Endothelial cell of umbilical vein (primary cell): ENCODE data around the gene ACOT7. TPM values are rescaled to one million over a fixed set of nuclear protein-coding genes. Genes with fewer than 3 reads are reported as not detected.

ENCODE experiments used
- BruUV-seq: library from RNA; stranded (reverse); fragments of 400-500 nt; replicated peaks from 2 replicates; lab custom pipeline; 2021; lab: Mats Ljungman, UMichigan
- CTCF ChIA-PET: fragments of 300-600, 350-600 bp; sonication (Branson Sonifier 250); formaldehyde crosslinking; loops from one replicate; lab custom pipeline; 2021; ENCODE audit warnings: antibody characterized with exemption, inconsistent platforms; lab: Charles Lee
- POLR2A ChIA-PET: fragments of 300-600, 350-600 bp; sonication (Branson Sonifier 250); formaldehyde crosslinking; loops from one replicate; lab custom pipeline; 2021; ENCODE audit warnings: antibody characterized with exemption, inconsistent platforms; lab: Charles Lee
- DNase-seq: peaks from one replicate; pipeline ENCODE4 v3.0.0-alpha.2; 2011; ENCODE audit warnings: low read depth, low spot score
- FAIRE-seq: peaks from 2 replicates; lab custom pipeline; 2011; peaks lifted over from hg19 to GRCh38; lab: Jason Lieb, UNC
- H2AFZ ChIP-seq: 2 replicates; pipeline ENCODE4 v1.6.0; 2012; ENCODE audit warnings: low read depth, low read length, control low read depth, inconsistent platforms
- H3K27ac ChIP-seq: 2 replicates; pipeline ENCODE4 v1.5.1; 2011; ENCODE audit warnings: low read depth, mild to moderate bottlenecking, control low read depth, low read length, moderate library complexity; ENCODE audit not compliant: insufficient read depth
- H3K27me3 ChIP-seq, 2 experiments: 2 replicates each; pipeline versions ENCODE4 v1.6.0 to v1.6.1; 2011; ENCODE audit warnings: low read length in 2 of 2, mixed read lengths in 1 of 2; ENCODE audit not compliant: control insufficient read depth in 2 of 2, insufficient read depth in 2 of 2
- H3K36me3 ChIP-seq, 2 experiments: 2 replicates in 1 of 2; 3 replicates in 1 of 2; pipeline ENCODE4 v1.5.1; 2011; ENCODE audit warnings: low read length in 2 of 2, mild to moderate bottlenecking in 1 of 2, moderate library complexity in 1 of 2; ENCODE audit not compliant: control insufficient read depth in 2 of 2, insufficient read depth in 2 of 2; ENCODE audit errors: extremely low read depth in 1 of 2
- H3K4me1 ChIP-seq: 3 replicates; pipeline ENCODE4 v1.5.1; 2011; ENCODE audit warnings: mild to moderate bottlenecking, low read length; ENCODE audit not compliant: control insufficient read depth, insufficient read depth; ENCODE audit errors: extremely low read depth
- H3K4me2 ChIP-seq: 2 replicates; pipeline ENCODE4 v1.6.1; 2011; ENCODE audit warnings: low read length, control low read depth, mixed read lengths; ENCODE audit not compliant: insufficient read depth
- H3K4me3 ChIP-seq, 3 experiments: fragments of 200-600 bp in 1 of 3; sonication (generic), shearing (Covaris generic) in 1 of 3; replicated peaks in 1 of 3; 2 replicates each; pipeline ENCODE4 v1.5.1; 2011 to 2016; ENCODE audit warnings: control low read depth in 3 of 3, low read length in 3 of 3, mild to moderate bottlenecking in 2 of 3, inconsistent platforms in 1 of 3, low read depth in 1 of 3, moderate library complexity in 1 of 3; ENCODE audit not compliant: insufficient read depth in 1 of 3
- H3K79me2 ChIP-seq: 2 replicates; pipeline ENCODE4 v1.6.0; 2012; ENCODE audit warnings: low read length, inconsistent platforms; ENCODE audit not compliant: control insufficient read depth, insufficient read depth
- H3K9ac ChIP-seq: replicated peaks from 2 replicates; pipeline ENCODE3; 2011; ENCODE audit warnings: low read length, control low read depth; ENCODE audit not compliant: insufficient read depth; ENCODE audit errors: extremely low read depth
- H3K9me1 ChIP-seq: replicated peaks from 3 replicates; pipeline ENCODE4 v1.6.0; 2011; ENCODE audit warnings: mild to moderate bottlenecking, low read length; ENCODE audit not compliant: control insufficient read depth, insufficient read depth; ENCODE audit errors: extremely low read depth
- H3K9me3 ChIP-seq: replicated peaks from 2 replicates; pipeline ENCODE4 v1.5.1; 2012; ENCODE audit warnings: low read length, inconsistent platforms; ENCODE audit not compliant: control insufficient read depth, insufficient read depth
- H4K20me1 ChIP-seq: replicated peaks from 2 replicates; pipeline ENCODE3; 2011; ENCODE audit warnings: mild to moderate bottlenecking, low read length; ENCODE audit not compliant: control insufficient read depth, insufficient read depth; ENCODE audit errors: extremely low read depth
- EZH2 ChIP-seq: IDR thresholded peaks from 2 replicates; pipeline ENCODE4 v1.6.1; 2012; ENCODE audit warnings: borderline replicate concordance, low read depth, mild to moderate bottlenecking, moderate library complexity, low read length, inconsistent platforms; ENCODE audit not compliant: severe bottlenecking
- FOS ChIP-seq: IDR thresholded peaks from 2 replicates; pipeline ENCODE4 v1.6.1; 2011; ENCODE audit warnings: mild to moderate bottlenecking, low read length, moderate library complexity, borderline replicate concordance; ENCODE audit not compliant: insufficient read depth
- GATA2 ChIP-seq: IDR thresholded peaks from 2 replicates; pipeline ENCODE4 v1.7.0; 2011; ENCODE audit warnings: low read depth, mild to moderate bottlenecking, moderate library complexity, mixed read lengths, low read length; ENCODE audit not compliant: insufficient read length, insufficient read depth
- JUN ChIP-seq: IDR thresholded peaks from 2 replicates; pipeline ENCODE4 v1.6.1; 2011; ENCODE audit warnings: borderline replicate concordance, low read depth; ENCODE audit not compliant: insufficient read length, insufficient read depth
- MYC ChIP-seq: IDR thresholded peaks from one replicate; pipeline ENCODE4 v1.6.1; 2011; ENCODE audit warnings: mild to moderate bottlenecking, low read depth, low read length
- POLR2A ChIP-seq: IDR thresholded peaks from 2 replicates; pipeline ENCODE4 v1.6.1; 2012; ENCODE audit warnings: low read depth, mild to moderate bottlenecking, control low read depth, low read length
- POLR2AphosphoS5 ChIP-seq: IDR thresholded peaks from 2 replicates; pipeline ENCODE4 v1.6.1; 2012; ENCODE audit warnings: low read depth, mild to moderate bottlenecking, control low read depth, low read length, moderate library complexity; ENCODE audit not compliant: insufficient read depth
- dilution Hi-C: fragments of 300-500 bp; cut with MboI; formaldehyde crosslinking; loops from one replicate; pipeline ENCODE4 v1.15.0; 2019; ENCODE audit warnings: low sequenced_read_pairs; ENCODE audit not compliant: extremely low pct_ligation_motif_present
- intact Hi-C: fragments of 100-400 bp; cut with micrococcal nuclease; formaldehyde crosslinking; loops from one replicate; pipeline ENCODE4 v1.10.0; 2022
- polyA plus RNA-seq, 4 experiments: library from polyadenylated mRNA; depleted of rRNA in 3 of 4; stranded (reverse) in 3 of 4; unstranded in 1 of 4; fragments of >200 nt; gene quantifications; 2 replicates each; pipeline versions ENCODE4 v1.2.1 to v1.2.3, GENCODE V29; 2011 to 2012; ENCODE audit warnings: missing spikeins in 1 of 4
- total RNA-seq: library from RNA; stranded (reverse); gene quantifications from 2 replicates; pipeline ENCODE4 v1.2.3, GENCODE V29; 2021
- TF ChIP-seq, protein P1 (sequence below), 2 donors: IDR thresholded peaks; 1 replicate in 1 of 2; 2 replicates in 1 of 2; pipeline ENCODE4 v1.5.1; 2011; ENCODE audit warnings: low read length in 2 of 2, mild to moderate bottlenecking in 2 of 2, moderate library complexity in 2 of 2, control low read depth in 1 of 2, inconsistent platforms in 1 of 2, low read depth in 1 of 2; ENCODE audit not compliant: insufficient read depth in 1 of 2; ENCODE audit errors: extremely low read depth in 1 of 2
- TF ChIP-seq, protein P2 (sequence below): IDR thresholded peaks from 2 replicates; pipeline ENCODE4 v1.6.1; 2011; ENCODE audit not compliant: insufficient read depth, insufficient read length

Gene ACOT7
- total and polyA plus RNA-seq, 2 donors (not counting 3 experiments of a cell fraction or from before 2014, with no cell fraction given), result 69.4 to 105 TPM

DNA sequence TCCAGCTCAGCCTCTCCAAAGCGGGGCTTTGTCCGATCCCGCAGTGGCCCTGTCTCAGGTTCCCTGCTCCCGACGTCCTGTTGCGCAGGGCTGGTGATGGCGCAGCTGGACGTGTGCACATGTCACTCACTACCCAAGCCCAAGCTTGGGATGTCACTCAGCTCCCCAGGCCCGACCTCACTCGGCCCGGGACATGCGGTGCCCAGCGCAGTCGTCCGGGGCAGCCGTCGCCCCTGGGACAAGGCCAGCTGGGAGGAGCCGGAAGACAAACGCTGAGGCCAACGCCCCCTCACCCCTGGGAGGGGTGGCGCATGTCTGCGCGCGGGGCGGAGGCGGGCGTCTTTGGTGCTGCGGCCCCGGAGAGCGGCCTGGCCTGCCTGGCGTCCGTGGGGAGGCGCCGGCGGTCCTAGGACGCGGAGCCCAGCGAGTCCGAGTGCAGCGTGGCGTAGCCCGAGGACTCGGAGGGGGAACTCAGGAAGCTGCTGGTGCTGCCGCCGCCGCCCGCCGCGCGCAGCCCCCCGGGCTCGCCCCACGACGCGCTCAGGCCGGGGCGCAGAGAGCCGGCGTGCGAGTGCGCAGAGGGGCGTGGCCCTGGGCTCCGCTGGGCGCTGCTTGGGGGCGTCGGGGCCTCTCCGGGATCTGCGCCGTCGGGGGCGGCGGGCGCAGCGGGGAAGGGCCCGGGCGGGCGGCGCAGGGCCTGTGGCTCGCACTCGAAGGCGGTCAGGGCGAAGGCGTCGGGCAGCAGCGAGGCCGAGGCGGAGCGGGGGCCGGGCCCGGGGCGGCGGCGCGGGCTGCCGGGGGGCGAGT is 144.4 kb downstream of the ACOT7 start:
- no peaks in the 10 kb centered on the region for H3K79me2 ChIP-seq
- POLR2A ChIA-PET, result no interaction called here
- intact Hi-C loops, result no loop called here
- H3K27me3 ChIP-seq, result peaks cover 9 to 17% of the 10 kb centered on the region in 2 experiments
- CTCF ChIA-PET, result interaction anchor here (1.2 to 7.8 kb wide), 6 partner anchors 10 to 189 kb away, joined by 3 to 208 read pairs (median 13); no protein-coding TSS in a partner anchor
- H3K9ac ChIP-seq, result no peak overlapping the region
- no peak overlapping the region for H3K4me2 ChIP-seq
- peaks cover 5% of the 10 kb centered on the region for H3K4me1 ChIP-seq
- no peak overlapping the region for H3K4me3 ChIP-seq
- no peak overlapping the region for H2AFZ ChIP-seq
- no peak for TF ChIP-seq GATA2
- H3K27ac ChIP-seq, result no peak overlapping the region
- BruUV-seq, result no TSS peak
- no peaks in the 10 kb centered on the region for H3K9me1 ChIP-seq
- DNase-seq, result no peak
- no peaks in the 10 kb centered on the region for H4K20me1 ChIP-seq
- FAIRE-seq, result no peak
- dilution Hi-C loops, result no loop called here
- H3K9me3 ChIP-seq, result no peaks in the 10 kb centered on the region
- H3K36me3 ChIP-seq, result no peaks in the 10 kb centered on the region

DNA sequence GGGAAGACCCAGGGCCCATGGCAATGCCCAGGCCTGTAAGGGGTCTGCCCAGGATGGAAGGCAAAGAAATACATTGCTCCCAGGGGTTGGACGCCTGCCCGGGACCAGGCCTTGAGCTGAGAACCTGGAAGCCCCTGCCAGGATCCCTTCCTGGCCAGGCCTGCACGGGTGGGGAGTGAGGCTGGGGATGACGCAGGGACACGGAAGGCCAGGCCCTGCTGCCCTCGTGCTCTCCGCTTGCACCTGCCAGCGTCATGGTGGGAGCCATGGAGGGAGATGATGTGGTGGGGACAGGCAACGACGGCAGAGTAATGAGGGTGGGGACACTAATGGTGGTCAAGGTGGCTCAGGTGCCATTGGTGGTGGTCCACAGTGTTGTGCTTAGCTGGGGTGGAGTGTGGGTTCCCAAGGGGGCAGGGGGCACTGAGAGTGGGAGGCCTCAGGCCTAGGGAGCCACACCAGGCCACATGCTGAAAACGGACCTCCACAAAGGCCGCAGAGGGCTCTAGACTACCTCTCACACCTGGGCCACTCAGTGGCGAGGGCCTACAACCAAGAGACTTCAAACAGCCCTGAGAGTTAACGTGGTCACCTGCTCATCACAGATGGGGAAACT is 145.3 kb downstream of the ACOT7 start:
- Histone ChIP-seq H3K27ac (no peak overlapping the region), H3K4me2 (no peak overlapping the region), H3K79me2 (no peaks in the 10 kb centered on the region), H3K4me1 (peaks cover 5% of the 10 kb centered on the region), H3K36me3 (no peaks in the 10 kb centered on the region), H3K4me3 (no peak overlapping the region), H3K9me3 (no peaks in the 10 kb centered on the region), H3K9ac (no peak overlapping the region), H4K20me1 (no peaks in the 10 kb centered on the region), H3K27me3 (peaks cover 17 to 24% of the 10 kb centered on the region in 2 experiments), H3K9me1 (no peaks in the 10 kb centered on the region), H2AFZ (no peak overlapping the region)
- TF ChIP-seq POLR2A, result no peak
- no peak for TF ChIP-seq MYC
- TF ChIP-seq, protein P1, sequence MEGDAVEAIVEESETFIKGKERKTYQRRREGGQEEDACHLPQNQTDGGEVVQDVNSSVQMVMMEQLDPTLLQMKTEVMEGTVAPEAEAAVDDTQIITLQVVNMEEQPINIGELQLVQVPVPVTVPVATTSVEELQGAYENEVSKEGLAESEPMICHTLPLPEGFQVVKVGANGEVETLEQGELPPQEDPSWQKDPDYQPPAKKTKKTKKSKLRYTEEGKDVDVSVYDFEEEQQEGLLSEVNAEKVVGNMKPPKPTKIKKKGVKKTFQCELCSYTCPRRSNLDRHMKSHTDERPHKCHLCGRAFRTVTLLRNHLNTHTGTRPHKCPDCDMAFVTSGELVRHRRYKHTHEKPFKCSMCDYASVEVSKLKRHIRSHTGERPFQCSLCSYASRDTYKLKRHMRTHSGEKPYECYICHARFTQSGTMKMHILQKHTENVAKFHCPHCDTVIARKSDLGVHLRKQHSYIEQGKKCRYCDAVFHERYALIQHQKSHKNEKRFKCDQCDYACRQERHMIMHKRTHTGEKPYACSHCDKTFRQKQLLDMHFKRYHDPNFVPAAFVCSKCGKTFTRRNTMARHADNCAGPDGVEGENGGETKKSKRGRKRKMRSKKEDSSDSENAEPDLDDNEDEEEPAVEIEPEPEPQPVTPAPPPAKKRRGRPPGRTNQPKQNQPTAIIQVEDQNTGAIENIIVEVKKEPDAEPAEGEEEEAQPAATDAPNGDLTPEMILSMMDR (IDR thresholded peaks at IDR 0.05; ENCODE audit: extremely low read depth in 1 of 2, insufficient read depth in 1 of 2, low read depth in 1 of 2, low read length in 2 of 2), result no peak
- TF ChIP-seq GATA2, result no peak
- TF ChIP-seq EZH2, result no peak
- no peak for TF ChIP-seq FOS
- TF ChIP-seq POLR2AphosphoS5, result no peak
- no peak for TF ChIP-seq JUN
- TF ChIP-seq, protein P2, sequence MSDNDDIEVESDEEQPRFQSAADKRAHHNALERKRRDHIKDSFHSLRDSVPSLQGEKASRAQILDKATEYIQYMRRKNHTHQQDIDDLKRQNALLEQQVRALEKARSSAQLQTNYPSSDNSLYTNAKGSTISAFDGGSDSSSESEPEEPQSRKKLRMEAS, result no peak
- CTCF ChIA-PET, result interaction anchor here (1.2 to 7.8 kb wide), 11 partner anchors 10 to 189 kb away, joined by 3 to 208 read pairs (median 13); partner anchors contain the start of genes ACOT7 and RNF207
- no TSS peak for BruUV-seq
- intact Hi-C loops (no loop called here), dilution Hi-C loops (no loop called here)
- FAIRE-seq (no peak), DNase-seq (no peak)
- POLR2A ChIA-PET, result interaction anchor here (0.6 kb wide), 1 partner anchor 216 kb away, joined by 3 read pairs; no protein-coding TSS in a partner anchor
